ENCODE data around the gene UBR4. TPM values are rescaled to one million over a fixed set of nuclear protein-coding genes. Genes with fewer than 3 reads are reported as not detected.

Gene UBR4
- total RNA-seq, 1 experiment from 2014 or later = 126 TPM

DNA sequence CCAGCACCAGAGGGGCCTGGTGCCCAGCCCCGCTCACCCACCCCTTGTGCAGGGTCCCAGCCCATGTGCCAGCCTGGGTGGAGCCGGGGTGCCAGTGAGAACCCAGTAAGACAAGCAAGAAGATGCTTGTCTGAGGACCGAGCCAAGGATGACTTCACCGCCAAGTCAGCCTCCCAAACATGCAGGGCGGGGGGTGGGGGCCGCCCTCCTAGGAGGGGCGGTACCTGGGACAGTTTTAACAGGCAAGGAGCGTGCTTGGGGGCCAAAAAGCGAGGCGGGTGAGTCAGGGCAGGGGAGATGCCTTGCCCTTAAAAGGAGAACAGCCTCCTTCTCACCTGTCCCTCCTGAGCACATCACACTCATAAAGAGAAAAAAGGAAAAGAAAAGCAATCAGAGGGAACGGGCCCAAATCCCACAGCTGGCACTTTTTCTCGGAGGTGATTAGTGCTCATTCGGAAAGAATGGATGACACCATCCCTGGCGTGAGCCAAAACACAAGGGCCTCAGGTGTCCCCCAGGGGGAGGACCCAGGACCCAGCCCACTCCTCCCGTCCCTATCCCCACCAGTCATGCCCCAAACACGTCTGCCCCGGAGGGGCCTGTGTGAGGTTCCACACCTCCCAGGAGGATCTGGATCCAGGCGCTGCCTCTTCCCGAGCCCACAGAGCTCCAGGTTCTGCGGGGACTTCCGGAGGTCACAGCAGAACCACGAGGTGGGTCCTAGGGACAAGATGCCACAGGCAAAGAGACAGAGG, 176.0 kb downstream of the UBR4 start:
- no peaks in the 10 kb centered on the region for H3K4me1 ChIP-seq (ENCODE audit: control insufficient read depth, insufficient read depth, low read length)
- H3K9me3 ChIP-seq (ENCODE audit: control insufficient read depth, insufficient read depth, low read depth, low read length) = no peaks in the 10 kb centered on the region
- BruUV-seq (replicated peaks) = no TSS peak
- ATAC-seq = no peak
- intact Hi-C loops (cut with micrococcal nuclease; ENCODE audit: unreplicated experiment) = no loop called here
- ChIA-PET CTCF (no interaction called here), POLR2A (no interaction called here)
- TF ChIP-seq, protein P1, sequence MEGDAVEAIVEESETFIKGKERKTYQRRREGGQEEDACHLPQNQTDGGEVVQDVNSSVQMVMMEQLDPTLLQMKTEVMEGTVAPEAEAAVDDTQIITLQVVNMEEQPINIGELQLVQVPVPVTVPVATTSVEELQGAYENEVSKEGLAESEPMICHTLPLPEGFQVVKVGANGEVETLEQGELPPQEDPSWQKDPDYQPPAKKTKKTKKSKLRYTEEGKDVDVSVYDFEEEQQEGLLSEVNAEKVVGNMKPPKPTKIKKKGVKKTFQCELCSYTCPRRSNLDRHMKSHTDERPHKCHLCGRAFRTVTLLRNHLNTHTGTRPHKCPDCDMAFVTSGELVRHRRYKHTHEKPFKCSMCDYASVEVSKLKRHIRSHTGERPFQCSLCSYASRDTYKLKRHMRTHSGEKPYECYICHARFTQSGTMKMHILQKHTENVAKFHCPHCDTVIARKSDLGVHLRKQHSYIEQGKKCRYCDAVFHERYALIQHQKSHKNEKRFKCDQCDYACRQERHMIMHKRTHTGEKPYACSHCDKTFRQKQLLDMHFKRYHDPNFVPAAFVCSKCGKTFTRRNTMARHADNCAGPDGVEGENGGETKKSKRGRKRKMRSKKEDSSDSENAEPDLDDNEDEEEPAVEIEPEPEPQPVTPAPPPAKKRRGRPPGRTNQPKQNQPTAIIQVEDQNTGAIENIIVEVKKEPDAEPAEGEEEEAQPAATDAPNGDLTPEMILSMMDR (IDR thresholded peaks at IDR 0.05) = no peak
- no peak for TF ChIP-seq TCF7L2 (IDR thresholded peaks at IDR 0.05; ENCODE audit: low read depth, low read length)
- TF ChIP-seq POLR2AphosphoS5 (IDR thresholded peaks at IDR 0.05; ENCODE audit: low read depth, low read length) = no peak
- TF ChIP-seq SIN3A (IDR thresholded peaks at IDR 0.05; ENCODE audit: borderline replicate concordance, insufficient read depth, low read depth, low read length) = no peak
- TF ChIP-seq, protein P2, sequence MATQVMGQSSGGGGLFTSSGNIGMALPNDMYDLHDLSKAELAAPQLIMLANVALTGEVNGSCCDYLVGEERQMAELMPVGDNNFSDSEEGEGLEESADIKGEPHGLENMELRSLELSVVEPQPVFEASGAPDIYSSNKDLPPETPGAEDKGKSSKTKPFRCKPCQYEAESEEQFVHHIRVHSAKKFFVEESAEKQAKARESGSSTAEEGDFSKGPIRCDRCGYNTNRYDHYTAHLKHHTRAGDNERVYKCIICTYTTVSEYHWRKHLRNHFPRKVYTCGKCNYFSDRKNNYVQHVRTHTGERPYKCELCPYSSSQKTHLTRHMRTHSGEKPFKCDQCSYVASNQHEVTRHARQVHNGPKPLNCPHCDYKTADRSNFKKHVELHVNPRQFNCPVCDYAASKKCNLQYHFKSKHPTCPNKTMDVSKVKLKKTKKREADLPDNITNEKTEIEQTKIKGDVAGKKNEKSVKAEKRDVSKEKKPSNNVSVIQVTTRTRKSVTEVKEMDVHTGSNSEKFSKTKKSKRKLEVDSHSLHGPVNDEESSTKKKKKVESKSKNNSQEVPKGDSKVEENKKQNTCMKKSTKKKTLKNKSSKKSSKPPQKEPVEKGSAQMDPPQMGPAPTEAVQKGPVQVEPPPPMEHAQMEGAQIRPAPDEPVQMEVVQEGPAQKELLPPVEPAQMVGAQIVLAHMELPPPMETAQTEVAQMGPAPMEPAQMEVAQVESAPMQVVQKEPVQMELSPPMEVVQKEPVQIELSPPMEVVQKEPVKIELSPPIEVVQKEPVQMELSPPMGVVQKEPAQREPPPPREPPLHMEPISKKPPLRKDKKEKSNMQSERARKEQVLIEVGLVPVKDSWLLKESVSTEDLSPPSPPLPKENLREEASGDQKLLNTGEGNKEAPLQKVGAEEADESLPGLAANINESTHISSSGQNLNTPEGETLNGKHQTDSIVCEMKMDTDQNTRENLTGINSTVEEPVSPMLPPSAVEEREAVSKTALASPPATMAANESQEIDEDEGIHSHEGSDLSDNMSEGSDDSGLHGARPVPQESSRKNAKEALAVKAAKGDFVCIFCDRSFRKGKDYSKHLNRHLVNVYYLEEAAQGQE (IDR thresholded peaks at IDR 0.05; ENCODE audit: insufficient read depth in 1 of 2, low read depth in 2 of 2, low read length in 1 of 2) = no peak
- H3K27ac ChIP-seq (ENCODE audit: low read length) = no peak overlapping the region
- no peaks in the 10 kb centered on the region for H3K27me3 ChIP-seq (ENCODE audit: control insufficient read depth, insufficient read depth, low read length)
- no peak overlapping the region for H3K4me3 ChIP-seq (ENCODE audit: low read depth in 2 of 2, low read length in 2 of 2)
- in situ Hi-C loops (cut with HindIII; ENCODE audit: low pct_unique_long_range_greater_than_20kb, low sequenced_read_pairs) = no loop called here
- DNase-seq (ENCODE audit: low read depth, low spot score) = no peak
- H3K36me3 ChIP-seq (ENCODE audit: control insufficient read depth, insufficient read depth, low read length) = no peaks in the 10 kb centered on the region

GRCh38 chr1:19033515-19033839, 176.6 kb downstream of the UBR4 start:
- intact Hi-C loops (cut with micrococcal nuclease; ENCODE audit: unreplicated experiment) (no loop called here), in situ Hi-C loops (cut with HindIII; ENCODE audit: low pct_unique_long_range_greater_than_20kb, low sequenced_read_pairs) (no loop called here)
- DNase-seq (ENCODE audit: low read depth, low spot score) (no peak), ATAC-seq (no peak)
- no peaks in the 10 kb centered on the region for H3K36me3 ChIP-seq (ENCODE audit: control insufficient read depth, insufficient read depth, low read length)
- no peaks in the 10 kb centered on the region for H3K9me3 ChIP-seq (ENCODE audit: control insufficient read depth, insufficient read depth, low read depth, low read length)
- no peak overlapping the region for H3K4me3 ChIP-seq (ENCODE audit: low read depth in 2 of 2, low read length in 2 of 2)
- H3K4me1 ChIP-seq (ENCODE audit: control insufficient read depth, insufficient read depth, low read length) = no peaks in the 10 kb centered on the region
- ChIA-PET POLR2A (no interaction called here), CTCF (interaction anchor here (0.9 kb wide), 1 partner anchor 21 kb away, joined by 3 read pairs; no protein-coding TSS in a partner anchor)
- no TSS peak for BruUV-seq (replicated peaks)
- no peaks in the 10 kb centered on the region for H3K27me3 ChIP-seq (ENCODE audit: control insufficient read depth, insufficient read depth, low read length)
- TF ChIP-seq, protein P2 (IDR thresholded peaks at IDR 0.05; ENCODE audit: insufficient read depth in 1 of 2, low read depth in 2 of 2, low read length in 1 of 2) = no peak
- TF ChIP-seq TCF7L2 (IDR thresholded peaks at IDR 0.05; ENCODE audit: low read depth, low read length) (no peak), SIN3A (IDR thresholded peaks at IDR 0.05; ENCODE audit: borderline replicate concordance, insufficient read depth, low read depth, low read length) (no peak), POLR2AphosphoS5 (IDR thresholded peaks at IDR 0.05; ENCODE audit: low read depth, low read length) (no peak)
- TF ChIP-seq, protein P1 (IDR thresholded peaks at IDR 0.05) = no peak
- H3K27ac ChIP-seq (ENCODE audit: low read length) = no peak overlapping the region

All from Panc1 (cell line).